OCI-LY3 (cell line): ENCODE results near the gene MRPS31.
A peak's percentile ranks its signal among the peaks of the same experiment; 100 is the strongest.
"Not testable (repeated sequence)": the region's sequence is repeated elsewhere in the genome, so short reads cannot be mapped to it uniquely, and the experiment has no call there.

Source experiments
- H2AFZ ChIP-seq: fragments of 200-600, 300-600 bp; shearing (Covaris generic); 2 replicates; pipeline ENCODE4 v1.6.0; 2014; ENCODE audit warnings: antibody characterized with exemption, low read depth, low read length
- H3K27ac ChIP-seq: fragments of 200-600, 300-600 bp; sonication (generic); 2 replicates; pipeline ENCODE4 v1.5.1; 2014; ENCODE audit warnings: mild to moderate bottlenecking, low read length, moderate library complexity, mixed read lengths
- H3K27me3 ChIP-seq: fragments of 200-600, 300-600 bp; sonication (generic); 2 replicates; pipeline ENCODE4 v1.6.1; 2014; ENCODE audit warnings: low read depth, low read length, mixed read lengths
- H3K36me3 ChIP-seq: fragments of 200-600, 300-600 bp; sonication (generic); replicated peaks from 2 replicates; pipeline ENCODE3; 2014; ENCODE audit warnings: low read depth, low read length, mixed read lengths
- H3K4me1 ChIP-seq: fragments of 300-600, 200-600 bp; sonication (generic); 2 replicates; pipeline ENCODE4 v1.6.1; 2014; ENCODE audit warnings: low read length, mixed read lengths
- H3K4me2 ChIP-seq: fragments of 200-600, 300-600 bp; sonication (generic); 2 replicates; pipeline ENCODE4 v1.6.1; 2014; ENCODE audit warnings: low read length, mixed read lengths
- H3K4me3 ChIP-seq: fragments of 300-600, 200-600 bp; sonication (generic); 2 replicates; pipeline ENCODE4 v1.5.1; 2014; ENCODE audit warnings: antibody characterized with exemption, mild to moderate bottlenecking, low read length, moderate library complexity
- H3K79me2 ChIP-seq: fragments of 300-600, 200-600 bp; shearing (Covaris generic); 2 replicates; pipeline ENCODE4 v1.6.1; 2014; ENCODE audit warnings: mild to moderate bottlenecking, low read length, mixed read lengths
- H3K9ac ChIP-seq: fragments of 300-600, 200-600 bp; shearing (Covaris generic); 2 replicates; pipeline ENCODE4 v1.6.0; 2014; ENCODE audit warnings: mild to moderate bottlenecking, low read length, moderate library complexity
- H3K9me3 ChIP-seq: fragments of 200-600, 300-600 bp; shearing (Covaris generic); 2 replicates; pipeline ENCODE4 v1.6.1; 2014; ENCODE audit warnings: low read length, mixed read lengths; ENCODE audit not compliant: insufficient read depth
- H4K20me1 ChIP-seq: fragments of 200-600, 300-600 bp; sonication (generic); 2 replicates; pipeline ENCODE4 v1.6.1; 2016; ENCODE audit warnings: low read length, mixed read lengths; ENCODE audit not compliant: insufficient read depth
- EZH2phosphoT487 ChIP-seq: fragments of 200-600 bp; shearing (Covaris generic); IDR thresholded peaks from 2 replicates; pipeline ENCODE4 v1.6.1; 2018; ENCODE audit warnings: antibody characterized with exemption, mixed run types, low read depth
- TF ChIP-seq, protein P1 (sequence below): fragments of 200-600, 300-600 bp; sonication (generic); IDR thresholded peaks from 2 replicates; pipeline ENCODE4 v1.5.1; 2014; ENCODE audit warnings: antibody characterized with exemption, low read length, low read depth

MRPS31 gene

DNA sequence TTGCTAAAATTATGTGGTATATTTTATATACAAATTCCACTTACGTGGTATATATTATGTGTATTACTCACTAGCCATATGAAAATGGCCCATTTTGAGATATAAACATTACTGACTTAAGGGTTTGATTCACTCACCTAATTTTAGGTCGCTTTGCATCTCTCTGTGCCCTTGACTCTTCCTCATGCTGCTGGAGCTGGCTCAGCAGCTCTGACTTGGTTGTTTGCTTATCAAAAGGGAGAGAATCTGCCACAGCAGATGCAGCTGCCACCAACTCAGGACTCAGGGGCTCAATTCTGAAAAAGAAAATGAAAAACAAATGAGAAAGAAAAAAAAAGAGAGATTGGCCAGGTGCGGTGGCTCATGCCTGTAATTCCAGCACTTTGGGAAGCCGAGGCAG is 12.2 kb downstream of the MRPS31 start:
- H3K4me3 ChIP-seq: no peak overlapping the region
- no peaks in the 10 kb centered on the region for H3K27me3 ChIP-seq
- no peaks in the 10 kb centered on the region for H3K9me3 ChIP-seq
- TF ChIP-seq, protein P1, sequence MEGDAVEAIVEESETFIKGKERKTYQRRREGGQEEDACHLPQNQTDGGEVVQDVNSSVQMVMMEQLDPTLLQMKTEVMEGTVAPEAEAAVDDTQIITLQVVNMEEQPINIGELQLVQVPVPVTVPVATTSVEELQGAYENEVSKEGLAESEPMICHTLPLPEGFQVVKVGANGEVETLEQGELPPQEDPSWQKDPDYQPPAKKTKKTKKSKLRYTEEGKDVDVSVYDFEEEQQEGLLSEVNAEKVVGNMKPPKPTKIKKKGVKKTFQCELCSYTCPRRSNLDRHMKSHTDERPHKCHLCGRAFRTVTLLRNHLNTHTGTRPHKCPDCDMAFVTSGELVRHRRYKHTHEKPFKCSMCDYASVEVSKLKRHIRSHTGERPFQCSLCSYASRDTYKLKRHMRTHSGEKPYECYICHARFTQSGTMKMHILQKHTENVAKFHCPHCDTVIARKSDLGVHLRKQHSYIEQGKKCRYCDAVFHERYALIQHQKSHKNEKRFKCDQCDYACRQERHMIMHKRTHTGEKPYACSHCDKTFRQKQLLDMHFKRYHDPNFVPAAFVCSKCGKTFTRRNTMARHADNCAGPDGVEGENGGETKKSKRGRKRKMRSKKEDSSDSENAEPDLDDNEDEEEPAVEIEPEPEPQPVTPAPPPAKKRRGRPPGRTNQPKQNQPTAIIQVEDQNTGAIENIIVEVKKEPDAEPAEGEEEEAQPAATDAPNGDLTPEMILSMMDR: no peak
- no peak for TF ChIP-seq EZH2phosphoT487
- peaks cover 28% of the 10 kb centered on the region for H3K36me3 ChIP-seq
- H3K79me2 ChIP-seq: peaks cover 7% of the 10 kb centered on the region; the same call in 1 of the 2 replicates
- no peaks in the 10 kb centered on the region for H4K20me1 ChIP-seq
- peaks cover 37% of the 10 kb centered on the region for H3K4me1 ChIP-seq
- no peak overlapping the region for H3K27ac ChIP-seq
- no peak overlapping the region for H3K9ac ChIP-seq
- no peak overlapping the region for H3K4me2 ChIP-seq
- H2AFZ ChIP-seq: no peak overlapping the region

DNA sequence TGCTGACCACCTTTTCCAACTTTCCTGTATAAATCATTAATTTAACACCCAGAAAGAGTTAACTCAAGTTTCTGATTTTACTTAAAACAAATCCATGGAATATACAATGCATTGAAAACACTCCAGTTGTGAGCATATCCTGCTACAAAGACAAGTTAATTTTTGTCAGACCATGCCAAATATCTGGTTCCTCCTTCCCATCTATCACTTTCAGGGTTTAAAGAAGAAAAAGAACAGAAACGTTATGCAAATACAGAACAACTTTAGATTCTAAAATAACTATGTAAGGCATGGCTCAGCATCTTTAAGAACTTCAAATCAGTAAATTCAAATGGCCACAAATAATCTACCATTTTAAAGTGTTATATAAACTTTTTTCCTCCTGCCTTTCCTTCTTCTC is 14.9 kb downstream of the MRPS31 start:
- peak overlapping the region; percentile 87 for H3K27ac ChIP-seq

DNA sequence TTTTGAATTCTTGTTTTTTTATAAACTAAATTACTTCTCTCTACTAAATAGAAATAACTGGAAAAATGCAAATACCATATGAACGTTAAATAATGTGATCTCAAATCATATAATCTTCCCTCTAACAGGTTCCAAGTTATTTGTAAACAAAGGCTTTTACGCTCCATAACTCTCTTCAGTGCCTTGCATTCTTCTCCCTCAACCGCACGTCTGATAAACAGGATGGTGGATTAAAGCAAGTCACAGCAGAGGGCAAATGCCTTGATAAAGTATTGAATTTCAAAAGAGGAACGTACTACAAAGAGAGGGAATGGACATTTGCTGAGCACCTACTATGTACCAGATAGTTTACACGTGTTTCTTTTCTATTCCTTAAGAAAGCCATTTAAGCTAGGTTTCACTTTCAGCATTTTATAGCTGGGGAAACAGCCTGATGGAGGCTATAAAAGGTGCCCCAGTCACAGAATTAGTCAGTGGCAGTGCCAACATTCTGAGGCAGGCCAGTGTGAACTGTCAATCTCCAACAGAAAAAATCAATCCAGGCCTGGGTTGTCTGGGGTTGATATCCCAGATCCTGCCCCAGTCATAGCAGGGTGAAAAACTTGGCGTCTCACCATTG is 15.8 kb downstream of the MRPS31 start:
- H3K4me2 ChIP-seq: peak overlapping the region; percentile 75
- H3K4me1 ChIP-seq: peaks cover 26% of the 10 kb centered on the region
- H3K27me3 ChIP-seq: no peaks in the 10 kb centered on the region
- H3K4me3 ChIP-seq: peak overlapping the region; percentile 20; the same call in 1 of the 2 replicates
- no peaks in the 10 kb centered on the region for H4K20me1 ChIP-seq
- peak overlapping the region; percentile 21; the same call in 1 of the 2 replicates for H3K9ac ChIP-seq
- peaks cover 32% of the 10 kb centered on the region for H3K36me3 ChIP-seq
- no peak overlapping the region for H2AFZ ChIP-seq
- no peaks in the 10 kb centered on the region for H3K9me3 ChIP-seq
- H3K27ac ChIP-seq: peak overlapping the region; percentile 87
- no peaks in the 10 kb centered on the region for H3K79me2 ChIP-seq
- no peak for TF ChIP-seq EZH2phosphoT487
- TF ChIP-seq, protein P1: no peak

More for the DNA sequence above, 14.9 kb downstream of the MRPS31 start:
- Histone ChIP-seq H3K9ac (peak overlapping the region; percentile 40), H3K9me3 (no peaks in the 10 kb centered on the region), H3K79me2 (no peaks in the 10 kb centered on the region), H3K36me3 (peaks cover 34% of the 10 kb centered on the region), H3K4me1 (peaks cover 26% of the 10 kb centered on the region), H3K4me3 (peak overlapping the region; percentile 46), H2AFZ (no peak overlapping the region), H3K27me3 (no peaks in the 10 kb centered on the region), H4K20me1 (no peaks in the 10 kb centered on the region), H3K4me2 (peak overlapping the region; percentile 75)
- TF ChIP-seq, protein P1: no peak
- no peak for TF ChIP-seq EZH2phosphoT487

DNA sequence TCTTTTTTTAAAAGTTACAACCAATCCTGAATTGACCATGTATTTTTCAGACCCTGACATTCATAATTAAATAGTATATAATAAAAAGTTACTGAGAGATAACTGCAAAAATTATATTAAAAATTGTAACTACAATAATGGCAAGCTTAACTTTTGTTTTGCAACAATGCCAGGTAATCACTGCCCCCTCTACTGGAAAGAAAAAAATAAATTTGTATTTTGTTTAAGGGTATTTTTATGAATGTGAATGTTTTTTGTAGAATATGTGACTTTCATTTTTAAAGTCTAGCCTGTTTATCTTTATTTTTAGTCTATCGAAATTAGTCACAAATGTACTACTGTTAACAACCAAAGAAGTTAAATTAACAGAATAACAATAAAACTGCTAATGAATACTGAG is 21.7 kb downstream of the MRPS31 start:
- Histone ChIP-seq H3K4me3 (no peak overlapping the region), H3K4me1 (no peaks in the 10 kb centered on the region), H3K9ac (no peak overlapping the region), H3K9me3 (no peaks in the 10 kb centered on the region), H3K36me3 (peaks cover 25% of the 10 kb centered on the region), H3K27ac (no peak overlapping the region), H3K79me2 (no peaks in the 10 kb centered on the region), H3K27me3 (no peaks in the 10 kb centered on the region), H2AFZ (no peak overlapping the region), H3K4me2 (no peak overlapping the region), H4K20me1 (no peaks in the 10 kb centered on the region)
- TF ChIP-seq, protein P1: peak; percentile 5; the same call in 1 of the 2 replicates
- TF ChIP-seq EZH2phosphoT487: no peak

DNA sequence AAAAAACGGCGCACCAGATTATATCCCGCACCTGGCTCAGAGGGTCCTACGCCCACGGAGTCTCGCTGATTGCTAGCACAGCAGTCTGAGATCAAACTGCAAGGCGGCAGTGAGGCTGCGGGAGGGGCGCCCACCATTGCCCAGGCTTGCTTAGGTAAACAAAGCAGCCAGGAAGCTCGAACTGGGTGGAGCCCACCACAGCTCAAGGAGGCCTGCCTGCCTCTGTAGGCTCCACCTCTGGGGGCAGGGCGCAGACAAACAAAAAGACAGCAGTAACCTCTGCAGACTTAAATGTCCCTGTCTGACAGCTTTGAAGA is 35.8 kb downstream of the MRPS31 start:
- H3K9ac ChIP-seq, H3K9me3 ChIP-seq, H3K4me3 ChIP-seq, H3K27ac ChIP-seq, H3K4me1 ChIP-seq, H3K4me2 ChIP-seq, H3K79me2 ChIP-seq, H3K36me3 ChIP-seq, H3K27me3 ChIP-seq, H4K20me1 ChIP-seq, H2AFZ ChIP-seq: not testable (repeated sequence)

DNA sequence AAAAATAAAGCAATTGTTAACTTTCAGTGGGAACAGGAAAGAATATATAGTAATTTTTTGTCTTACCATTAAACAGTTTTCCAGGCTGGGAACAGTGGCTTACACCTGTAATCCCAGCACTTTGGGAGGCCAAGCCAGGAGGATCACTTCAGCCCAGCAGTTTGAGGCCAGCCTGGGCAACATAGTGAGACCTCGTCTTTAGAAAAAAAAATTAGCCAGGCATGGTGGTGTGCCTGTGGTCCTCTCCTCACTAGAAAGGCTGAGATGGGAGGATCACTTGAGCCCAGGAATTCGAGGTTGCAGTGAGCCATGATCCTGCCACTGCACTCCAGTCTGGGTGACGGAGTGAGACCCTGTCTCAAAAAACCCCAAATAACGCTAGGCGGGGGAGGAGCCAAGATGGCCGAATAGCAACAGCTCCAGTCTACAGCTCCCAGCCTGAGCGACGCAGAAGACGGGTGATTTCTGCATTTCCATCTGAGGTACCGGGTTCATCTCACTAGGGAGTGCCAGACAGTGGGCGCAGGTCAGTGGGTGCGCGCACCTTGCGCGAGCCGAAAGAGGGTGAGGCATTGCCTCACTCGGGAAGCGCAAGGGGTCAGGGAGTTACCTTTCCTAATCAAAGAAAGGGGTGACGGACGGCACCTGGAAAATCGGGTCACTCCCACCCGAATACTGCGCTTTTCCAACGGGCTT is 36.3 kb downstream of the MRPS31 start:
- not testable (repeated sequence) for H3K4me1 ChIP-seq, H3K4me2 ChIP-seq, H3K79me2 ChIP-seq, H3K27me3 ChIP-seq, H3K4me3 ChIP-seq, H3K9me3 ChIP-seq, H3K27ac ChIP-seq, H4K20me1 ChIP-seq, H3K36me3 ChIP-seq, H3K9ac ChIP-seq, H2AFZ ChIP-seq
